PC-3 (cell line): ENCODE data around the gene ARHGAP15.

ENCODE experiments used
- EZH2 ChIP-seq: fragments of 300-600 bp; sonication (generic); IDR thresholded peaks from one replicate; pipeline ENCODE4 v1.6.1; 2017; ENCODE audit warnings: antibody characterized with exemption, mild to moderate bottlenecking, low read length; ENCODE audit not compliant: unreplicated experiment
- EZH2phosphoT487 ChIP-seq: fragments of 300-600 bp; sonication (generic); IDR thresholded peaks from 2 replicates; pipeline ENCODE4 v1.6.1; 2018; ENCODE audit warnings: mild to moderate bottlenecking, antibody characterized with exemption, low read length, borderline replicate concordance
- TF ChIP-seq, protein P1 (sequence below): fragments of 300-600 bp; sonication (generic); conservative IDR thresholded peaks from 2 replicates; pipeline ENCODE4 v1.5.1; 2017; ENCODE audit warnings: antibody characterized with exemption, low read depth, mild to moderate bottlenecking, low read length

DNA sequence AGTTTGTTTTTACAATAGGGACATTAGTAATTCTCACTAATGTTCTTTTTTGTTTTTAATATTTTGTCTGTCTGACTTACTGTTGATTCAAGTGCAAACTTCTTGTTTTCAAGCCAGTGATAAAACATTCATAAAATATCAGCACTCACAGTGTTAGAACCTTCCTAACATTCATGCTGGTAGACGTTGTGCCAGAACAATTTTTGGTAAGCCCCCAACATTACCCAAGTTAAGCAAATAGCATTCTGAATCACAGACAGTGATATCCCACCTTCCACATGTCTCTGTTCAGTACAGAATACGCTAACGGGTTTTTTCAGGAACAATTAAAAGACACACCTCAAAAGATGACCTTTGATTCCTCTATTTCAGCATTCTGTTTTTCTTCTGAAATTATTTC is 390.3 kb downstream of the ARHGAP15 start:
- TF ChIP-seq, protein P1, sequence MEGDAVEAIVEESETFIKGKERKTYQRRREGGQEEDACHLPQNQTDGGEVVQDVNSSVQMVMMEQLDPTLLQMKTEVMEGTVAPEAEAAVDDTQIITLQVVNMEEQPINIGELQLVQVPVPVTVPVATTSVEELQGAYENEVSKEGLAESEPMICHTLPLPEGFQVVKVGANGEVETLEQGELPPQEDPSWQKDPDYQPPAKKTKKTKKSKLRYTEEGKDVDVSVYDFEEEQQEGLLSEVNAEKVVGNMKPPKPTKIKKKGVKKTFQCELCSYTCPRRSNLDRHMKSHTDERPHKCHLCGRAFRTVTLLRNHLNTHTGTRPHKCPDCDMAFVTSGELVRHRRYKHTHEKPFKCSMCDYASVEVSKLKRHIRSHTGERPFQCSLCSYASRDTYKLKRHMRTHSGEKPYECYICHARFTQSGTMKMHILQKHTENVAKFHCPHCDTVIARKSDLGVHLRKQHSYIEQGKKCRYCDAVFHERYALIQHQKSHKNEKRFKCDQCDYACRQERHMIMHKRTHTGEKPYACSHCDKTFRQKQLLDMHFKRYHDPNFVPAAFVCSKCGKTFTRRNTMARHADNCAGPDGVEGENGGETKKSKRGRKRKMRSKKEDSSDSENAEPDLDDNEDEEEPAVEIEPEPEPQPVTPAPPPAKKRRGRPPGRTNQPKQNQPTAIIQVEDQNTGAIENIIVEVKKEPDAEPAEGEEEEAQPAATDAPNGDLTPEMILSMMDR = no peak
- TF ChIP-seq EZH2 (no peak), EZH2phosphoT487 (no peak)
